IPS-NIHi7 (cell line): Measurements from ENCODE around the gene CCDC171.
"Not testable (repeated sequence)": the region's sequence is repeated elsewhere in the genome, so short reads cannot be mapped to it uniquely, and the experiment has no call there.

Experiments
- DNase-seq: peaks from one replicate; pipeline ENCODE4 v3.0.0; 2012; ENCODE audit warnings: mixed read lengths; ENCODE audit errors: extremely low spot score

Gene CCDC171

GRCh38 chr9:15553528-15553898 is 670 bp downstream of the CCDC171 start:
- no peak for DNase-seq

GRCh38 chr9:15570769-15571168 is 17.9 kb downstream of the CCDC171 start:
- no peak for DNase-seq

GRCh38 chr9:15572200-15572770 is 19.4 kb downstream of the CCDC171 start:
- DNase-seq, result no peak

- DNase-seq, result no peak
Observed at GRCh38 chr9:15576350-15577050, 23.7 kb downstream of the CCDC171 start.

GRCh38 chr9:15578714-15579113 is 25.9 kb downstream of the CCDC171 start:
- DNase-seq, result no peak

GRCh38 chr9:15584379-15584778 is 31.5 kb downstream of the CCDC171 start:
- no peak for DNase-seq

GRCh38 chr9:15592317-15592716 is 39.5 kb downstream of the CCDC171 start:
- no peak for DNase-seq

GRCh38 chr9:15592940-15593339 is 40.1 kb downstream of the CCDC171 start:
- not testable (repeated sequence) for DNase-seq

GRCh38 chr9:15600666-15601330 is 48.0 kb downstream of the CCDC171 start:
- DNase-seq, result not testable (repeated sequence)

- DNase-seq, result peak; percentile 16
Observed at GRCh38 chr9:15606643-15607472, 54.0 kb downstream of the CCDC171 start.

- DNase-seq, result no peak
Observed at GRCh38 chr9:15612962-15613361, 60.1 kb downstream of the CCDC171 start.

- DNase-seq, result no peak
Observed at GRCh38 chr9:15617782-15618181, 64.9 kb downstream of the CCDC171 start.

GRCh38 chr9:15618540-15619331 is 65.9 kb downstream of the CCDC171 start:
- DNase-seq, result no peak

- no peak for DNase-seq
Observed at GRCh38 chr9:15622318-15622971, 69.6 kb downstream of the CCDC171 start.

GRCh38 chr9:15635752-15636151 is 82.9 kb downstream of the CCDC171 start:
- DNase-seq, result no peak

- no peak for DNase-seq
Observed at GRCh38 chr9:15640121-15640520, 87.3 kb downstream of the CCDC171 start.

- no peak for DNase-seq
Observed at GRCh38 chr9:15641291-15641690, 88.4 kb downstream of the CCDC171 start.

- peak; percentile 17 for DNase-seq
Observed at GRCh38 chr9:15642369-15642962, 89.6 kb downstream of the CCDC171 start.

GRCh38 chr9:15670246-15670645 is 117.4 kb downstream of the CCDC171 start:
- DNase-seq, result no peak

GRCh38 chr9:15670894-15671293 is 118.1 kb downstream of the CCDC171 start:
- DNase-seq, result no peak
